Activated CD8-positive, alpha-beta T cell treated with anti-CD3 and anti-CD28 coated beads for 36 hours (primary cell): ENCODE measurements around the gene ILF2. TPM values are rescaled to one million over a fixed set of nuclear protein-coding genes. Genes with fewer than 3 reads are reported as not detected.
"Not testable (repeated sequence)": the region's sequence is repeated elsewhere in the genome, so short reads cannot be mapped to it uniquely, and the experiment has no call there.

Experiments
- ATAC-seq: fragments of 200-7000 bp; cut with Tn5 transposase; one replicate; pipeline ENCODE4 v1.10.0; 2021; ENCODE audit warnings: mild to moderate bottlenecking, moderate library complexity
- CTCF ChIA-PET: fragments of 350-600 bp; sonication (Branson Sonifier 250); formaldehyde crosslinking; loops from one replicate; lab custom pipeline; 2021; ENCODE audit warnings: antibody characterized with exemption; lab: Charles Lee
- POLR2A ChIA-PET: fragments of 350-600 bp; sonication (Branson Sonifier 250); formaldehyde crosslinking; loops from one replicate; lab custom pipeline; 2021; ENCODE audit warnings: antibody characterized with exemption; lab: Charles Lee
- DNase-seq: peaks from one replicate; pipeline ENCODE4 v3.0.0-alpha.2; 2020
- H3K27ac Mint-ChIP-seq: one replicate; pipeline ENCODE4 v1.8.0; 2021; ENCODE audit warnings: mild to moderate bottlenecking, mixed read lengths
- H3K27me3 Mint-ChIP-seq: one replicate; pipeline ENCODE4 v1.8.0; 2021; ENCODE audit warnings: mixed read lengths
- H3K36me3 Mint-ChIP-seq: one replicate; pipeline ENCODE4 v1.8.0; 2021; ENCODE audit warnings: low read depth, mixed read lengths
- H3K4me1 Mint-ChIP-seq: one replicate; pipeline ENCODE4 v1.8.0; 2021; ENCODE audit warnings: low read depth, mixed read lengths
- H3K4me3 Mint-ChIP-seq: one replicate; pipeline ENCODE4 v1.8.0; 2021; ENCODE audit warnings: mild to moderate bottlenecking, moderate library complexity, mixed read lengths
- H3K9me3 Mint-ChIP-seq: one replicate; pipeline ENCODE4 v1.8.0; 2021; ENCODE audit warnings: mixed read lengths
- intact Hi-C: fragments of 100-400 bp; cut with micrococcal nuclease; formaldehyde crosslinking; loops from one replicate; pipeline ENCODE4 v1.10.0; 2022
- total RNA-seq, 2 experiments: library from RNA; stranded (reverse); gene quantifications; one replicate each; pipeline ENCODE4 v1.2.3, GENCODE V29; 2021
- TF ChIP-seq, protein P1 (sequence below): fragments of 200-600 bp; IDR thresholded peaks from one replicate; pipeline ENCODE4 v1.8.0; 2022; ENCODE audit warnings: antibody characterized with exemption, mild to moderate bottlenecking

Gene ILF2
- total RNA-seq, 2 experiments from 2014 or later = 328 to 333 TPM

DNA sequence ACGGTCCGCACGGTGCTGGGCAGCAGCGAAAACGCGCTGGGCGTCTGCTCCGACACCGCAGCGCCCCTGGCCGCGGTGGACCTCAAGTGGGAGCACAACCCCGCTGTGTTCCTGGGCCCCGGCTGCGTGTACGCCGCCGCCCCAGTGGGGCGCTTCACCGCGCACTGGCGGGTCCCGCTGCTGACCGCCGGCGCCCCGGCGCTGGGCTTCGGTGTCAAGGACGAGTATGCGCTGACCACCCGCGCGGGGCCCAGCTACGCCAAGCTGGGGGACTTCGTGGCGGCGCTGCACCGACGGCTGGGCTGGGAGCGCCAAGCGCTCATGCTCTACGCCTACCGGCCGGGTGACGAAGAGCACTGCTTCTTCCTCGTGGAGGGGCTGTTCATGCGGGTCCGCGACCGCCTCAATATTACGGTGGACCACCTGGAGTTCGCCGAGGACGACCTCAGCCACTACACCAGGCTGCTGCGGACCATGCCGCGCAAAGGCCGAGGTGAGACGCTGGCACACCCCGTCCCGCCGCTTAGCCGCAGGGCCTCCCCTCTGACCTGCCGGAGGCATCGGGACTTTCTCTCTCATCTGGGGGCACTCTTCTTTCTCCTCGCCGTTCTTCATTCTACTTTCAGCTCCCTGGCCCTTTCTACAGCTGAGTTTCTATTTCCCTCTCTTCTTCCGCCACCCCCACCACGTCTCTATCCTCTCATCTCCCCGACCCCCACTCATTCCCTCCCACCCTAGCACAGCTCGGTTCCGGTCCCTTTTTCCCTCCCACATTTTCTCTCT lies 8.7 kb upstream of the ILF2 start:
- TF ChIP-seq, protein P1, sequence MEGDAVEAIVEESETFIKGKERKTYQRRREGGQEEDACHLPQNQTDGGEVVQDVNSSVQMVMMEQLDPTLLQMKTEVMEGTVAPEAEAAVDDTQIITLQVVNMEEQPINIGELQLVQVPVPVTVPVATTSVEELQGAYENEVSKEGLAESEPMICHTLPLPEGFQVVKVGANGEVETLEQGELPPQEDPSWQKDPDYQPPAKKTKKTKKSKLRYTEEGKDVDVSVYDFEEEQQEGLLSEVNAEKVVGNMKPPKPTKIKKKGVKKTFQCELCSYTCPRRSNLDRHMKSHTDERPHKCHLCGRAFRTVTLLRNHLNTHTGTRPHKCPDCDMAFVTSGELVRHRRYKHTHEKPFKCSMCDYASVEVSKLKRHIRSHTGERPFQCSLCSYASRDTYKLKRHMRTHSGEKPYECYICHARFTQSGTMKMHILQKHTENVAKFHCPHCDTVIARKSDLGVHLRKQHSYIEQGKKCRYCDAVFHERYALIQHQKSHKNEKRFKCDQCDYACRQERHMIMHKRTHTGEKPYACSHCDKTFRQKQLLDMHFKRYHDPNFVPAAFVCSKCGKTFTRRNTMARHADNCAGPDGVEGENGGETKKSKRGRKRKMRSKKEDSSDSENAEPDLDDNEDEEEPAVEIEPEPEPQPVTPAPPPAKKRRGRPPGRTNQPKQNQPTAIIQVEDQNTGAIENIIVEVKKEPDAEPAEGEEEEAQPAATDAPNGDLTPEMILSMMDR = peak; percentile 52
- ChIA-PET POLR2A (interaction anchor here (0.6 to 0.7 kb wide), 3 partner anchors 44 to 284 kb away, joined by 3 read pairs; no protein-coding TSS in a partner anchor), CTCF (interaction anchor here (0.8 to 5.2 kb wide), 8 partner anchors 12 to 107 kb away, joined by 3 to 40 read pairs (median 4); partner anchors contain the start of gene CHTOP)
- DNase-seq = peak; percentile 41
- H3K36me3 Mint-ChIP-seq = no peaks in the 10 kb centered on the region
- peaks cover 43% of the 10 kb centered on the region for H3K27me3 Mint-ChIP-seq
- peak; percentile 63 for ATAC-seq
- peaks cover 19% of the 10 kb centered on the region for H3K4me1 Mint-ChIP-seq
- no peak overlapping the region for H3K27ac Mint-ChIP-seq
- H3K9me3 Mint-ChIP-seq = no peaks in the 10 kb centered on the region
- intact Hi-C loops = loop anchor here (5.0 kb wide), 1 partner anchor 68 kb away; no protein-coding TSS in a partner anchor
- H3K4me3 Mint-ChIP-seq = peak overlapping the region; percentile 57

DNA sequence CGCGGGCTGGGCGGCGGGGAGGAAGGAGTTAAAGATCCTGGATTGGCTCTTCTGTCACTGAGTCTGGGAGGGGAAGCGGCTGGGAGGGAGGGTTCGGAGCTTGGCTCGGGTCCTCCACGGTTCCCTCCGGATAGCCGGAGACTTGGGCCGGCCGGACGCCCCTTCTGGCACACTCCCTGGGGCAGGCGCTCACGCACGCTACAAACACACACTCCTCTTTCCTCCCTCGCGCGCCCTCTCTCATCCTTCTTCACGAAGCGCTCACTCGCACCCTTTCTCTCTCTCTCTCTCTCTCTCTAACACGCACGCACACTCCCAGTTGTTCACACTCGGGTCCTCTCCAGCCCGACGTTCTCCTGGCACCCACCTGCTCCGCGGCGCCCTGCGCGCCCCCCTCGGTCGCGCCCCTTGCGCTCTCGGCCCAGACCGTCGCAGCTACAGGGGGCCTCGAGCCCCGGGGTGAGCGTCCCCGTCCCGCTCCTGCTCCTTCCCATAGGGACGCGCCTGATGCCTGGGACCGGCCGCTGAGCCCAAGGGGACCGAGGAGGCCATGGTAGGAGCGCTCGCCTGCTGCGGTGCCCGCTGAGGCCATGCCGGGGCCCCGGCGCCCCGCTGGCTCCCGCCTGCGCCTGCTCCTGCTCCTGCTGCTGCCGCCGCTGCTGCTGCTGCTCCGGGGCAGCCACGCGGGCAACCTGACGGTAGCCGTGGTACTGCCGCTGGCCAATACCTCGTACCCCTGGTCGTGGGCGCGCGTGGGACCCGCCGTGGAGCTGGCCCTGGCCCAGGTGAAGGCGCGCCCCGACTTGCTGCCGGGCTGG lies 7.9 kb upstream of the ILF2 start, which contains the start of gene NPR1:
Gene NPR1 (plus strand): TSS at position 170 of the 818 bp plus-strand sequence. CDS start 421 bp downstream, at position 591.
- TF ChIP-seq, protein P1 = no peak
- intact Hi-C loops = loop anchor here (5.0 kb wide), 1 partner anchor 69 kb away; no protein-coding TSS in a partner anchor
- Mint-ChIP-seq H3K9me3 (no peaks in the 10 kb centered on the region), H3K36me3 (no peaks in the 10 kb centered on the region), H3K4me1 (peaks cover 19% of the 10 kb centered on the region), H3K27ac (no peak within 1 kb of the TSS), H3K27me3 (peaks cover 41% of the 10 kb centered on the region), H3K4me3 (peak within 1 kb of the TSS; percentile 65)
- DNase-seq (peak; percentile 46), ATAC-seq (peak; percentile 43)
- ChIA-PET POLR2A (interaction anchor here (0.8 kb wide), 1 partner anchor 74 kb away, joined by 3 read pairs; no protein-coding TSS in a partner anchor), CTCF (interaction anchor here (0.7 to 5.2 kb wide), 18 partner anchors 8 to 308 kb away, joined by 3 to 40 read pairs (median 4); partner anchors contain the start of genes CHTOP, INTS3, RAB13 and SNAPIN)

DNA sequence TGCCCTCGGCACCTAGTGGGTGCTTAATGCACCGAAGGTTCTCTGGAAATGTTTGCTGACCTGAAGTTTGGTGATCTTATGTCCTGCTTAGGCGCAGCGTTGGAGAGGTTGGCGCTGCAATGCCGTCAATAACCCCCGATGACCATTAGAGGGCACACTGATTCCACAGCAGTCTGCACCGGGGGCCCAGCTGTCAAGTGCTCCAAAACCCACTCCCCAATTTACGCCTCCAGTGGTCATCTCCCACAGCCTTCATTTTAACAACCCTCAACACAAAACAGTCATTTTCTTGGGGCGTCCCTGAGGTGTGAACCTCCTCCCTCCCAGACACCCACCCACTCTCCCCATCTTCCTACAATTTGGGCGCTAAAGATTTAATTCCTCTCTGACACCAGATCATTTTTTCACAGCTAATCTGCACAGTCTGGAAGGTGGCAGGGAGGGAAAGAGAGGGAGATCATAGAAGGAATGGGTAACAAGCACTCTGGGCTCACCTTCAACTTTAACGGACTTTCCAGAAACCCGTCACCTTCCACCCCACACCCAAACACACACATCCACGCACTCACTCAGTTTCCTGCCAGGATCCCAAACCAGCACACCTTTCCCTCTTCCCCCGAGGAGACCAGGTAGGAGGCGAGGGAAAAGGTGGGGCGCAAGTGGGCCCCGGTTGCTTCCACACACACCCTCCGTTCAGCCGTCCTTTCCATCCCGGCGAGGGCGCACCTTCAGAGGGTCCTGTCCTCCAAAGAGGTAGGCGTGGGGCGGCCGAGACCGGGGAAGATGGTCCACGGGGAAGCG lies 7.1 kb upstream of the ILF2 start:
- H3K4me3 Mint-ChIP-seq = peak overlapping the region; percentile 65
- intact Hi-C loops = loop anchor here (5.0 kb wide), 1 partner anchor 69 kb away; no protein-coding TSS in a partner anchor
- H3K9me3 Mint-ChIP-seq = no peaks in the 10 kb centered on the region
- no peak overlapping the region for H3K27ac Mint-ChIP-seq
- peaks cover 41% of the 10 kb centered on the region for H3K27me3 Mint-ChIP-seq
- H3K4me1 Mint-ChIP-seq = peaks cover 21% of the 10 kb centered on the region
- TF ChIP-seq, protein P1 = peak; percentile 91
- ChIA-PET CTCF (interaction anchor here (0.7 to 5.2 kb wide), 22 partner anchors 8 to 308 kb away, joined by 3 to 40 read pairs (median 4); partner anchors contain the start of genes CHTOP, INTS3, RAB13 and SNAPIN), POLR2A (interaction anchor here (0.8 to 1.7 kb wide), 2 partner anchors 16 to 75 kb away, joined by 3 to 5 read pairs; no protein-coding TSS in a partner anchor)
- ATAC-seq (peak; percentile 78), DNase-seq (peak; percentile 59)
- no peaks in the 10 kb centered on the region for H3K36me3 Mint-ChIP-seq

DNA sequence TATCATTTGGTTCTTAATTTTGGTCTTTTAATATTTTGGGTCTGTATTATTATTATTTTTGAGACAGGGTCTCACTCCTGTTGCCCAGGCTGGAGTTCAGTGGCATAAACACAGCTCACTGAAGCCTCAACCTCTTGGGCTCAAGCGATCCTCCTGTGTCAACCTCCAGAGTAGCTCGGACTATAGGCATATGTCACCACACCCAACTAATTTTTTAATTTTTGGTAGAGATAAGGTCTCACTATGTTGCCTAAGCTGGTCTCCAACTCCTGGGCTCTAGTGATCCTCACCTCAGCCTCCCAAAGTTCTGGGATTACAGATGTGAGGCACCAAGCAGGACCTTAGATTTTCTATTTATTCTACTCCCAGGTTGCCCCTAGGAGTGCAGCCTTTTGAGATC lies 2.7 kb upstream of the ILF2 start:
- TF ChIP-seq, protein P1 = no peak
- Mint-ChIP-seq H3K4me1 (peaks cover 23% of the 10 kb centered on the region), H3K27me3 (peaks cover 19% of the 10 kb centered on the region), H3K4me3 (peak overlapping the region; percentile 50), H3K36me3 (peaks cover 19% of the 10 kb centered on the region), H3K9me3 (no peaks in the 10 kb centered on the region), H3K27ac (no peak overlapping the region)
- ATAC-seq (no peak), DNase-seq (no peak)
- intact Hi-C loops = loop anchor here (5.0 kb wide), 1 partner anchor 314 kb away; the partner anchor contains the start of gene RAB13
- CTCF ChIA-PET = interaction anchor here (1.2 to 3.3 kb wide), 2 partner anchors 39 to 76 kb away, joined by 3 to 17 read pairs; partner anchors contain the start of gene CHTOP
- POLR2A ChIA-PET = no interaction called here

DNA sequence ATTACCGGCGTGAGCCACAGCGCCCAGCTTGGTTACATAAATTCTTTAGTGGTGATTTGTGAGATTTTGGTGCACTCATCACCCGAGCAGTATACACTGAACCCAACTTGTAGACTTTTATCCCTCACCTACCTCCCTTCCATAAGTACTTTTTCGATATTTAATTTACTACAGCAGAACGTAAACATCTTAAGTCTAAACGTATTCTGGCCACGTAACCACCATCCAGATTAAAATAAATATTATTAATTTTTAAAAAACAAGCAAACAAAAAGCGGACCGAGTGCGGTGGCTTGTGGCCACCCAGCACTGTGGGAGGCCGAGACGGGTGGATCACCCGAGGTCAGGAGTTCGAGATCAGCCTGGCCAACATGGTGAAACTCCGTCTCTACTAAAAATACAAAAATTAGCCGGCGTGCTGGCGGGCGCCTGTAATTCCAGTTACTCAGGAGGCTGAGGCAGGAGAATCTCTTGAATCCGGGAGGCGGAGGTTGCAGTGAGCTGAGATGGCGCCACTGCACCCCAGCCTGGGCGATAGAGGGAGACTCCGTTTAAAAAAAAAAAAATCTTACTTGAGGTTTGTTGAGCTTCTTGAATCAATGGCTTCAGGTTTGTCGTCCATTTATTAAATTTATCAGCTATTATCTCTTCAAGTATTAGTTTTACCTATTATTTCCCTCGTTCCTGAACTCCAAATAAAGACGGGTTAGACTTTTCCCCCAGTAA lies 998 bp upstream of the ILF2 start:
- ChIA-PET POLR2A (interaction anchor here (0.6 to 3.9 kb wide), 4 partner anchors 36 to 315 kb away, joined by 3 to 31 read pairs (median 3); partner anchors contain the start of genes CHTOP and RAB13), CTCF (interaction anchor here (0.6 to 3.3 kb wide), 13 partner anchors 24 to 315 kb away, joined by 3 to 17 read pairs (median 4); partner anchors contain the start of genes CHTOP and RAB13)
- DNase-seq (peak; percentile 74), ATAC-seq (peak; percentile 31)
- not testable (repeated sequence) for H3K27me3 Mint-ChIP-seq, H3K9me3 Mint-ChIP-seq, H3K27ac Mint-ChIP-seq, H3K4me3 Mint-ChIP-seq
- intact Hi-C loops = loop anchor here (5.0 kb wide), 1 partner anchor 316 kb away; the partner anchor contains the start of gene RAB13
- Mint-ChIP-seq H3K4me1 (peaks cover 26% of the 10 kb centered on the region), H3K36me3 (peaks cover 35% of the 10 kb centered on the region)
